Neural crest cell (in vitro differentiated cells): ENCODE results near the gene NADK. TPM values are rescaled to one million over a fixed set of nuclear protein-coding genes. Genes with fewer than 3 reads are reported as not detected.

ENCODE experiments used
- DNase-seq: peaks from one replicate; pipeline ENCODE4 v3.0.0; 2021; ENCODE audit warnings: low read depth, mixed read lengths, low spot score
- H3K27ac Mint-ChIP-seq: one replicate; pipeline ENCODE4 v1.8.0; 2021; ENCODE audit warnings: mild to moderate bottlenecking, mixed read lengths; ENCODE audit not compliant: unreplicated experiment
- H3K27me3 Mint-ChIP-seq: 2 replicates; pipeline ENCODE4 v1.8.0; 2021; ENCODE audit warnings: low read depth, mild to moderate bottlenecking, mixed read lengths
- H3K36me3 Mint-ChIP-seq: 2 replicates; pipeline ENCODE4 v1.8.0; 2021; ENCODE audit warnings: low read depth, mild to moderate bottlenecking, mixed read lengths
- H3K4me1 Mint-ChIP-seq: 2 replicates; pipeline ENCODE4 v1.8.0; 2021; ENCODE audit warnings: mixed read lengths
- H3K4me3 Mint-ChIP-seq: one replicate; pipeline ENCODE4 v1.8.0; 2021; ENCODE audit warnings: mild to moderate bottlenecking, mixed read lengths
- H3K9me3 Mint-ChIP-seq: 2 replicates; pipeline ENCODE4 v1.8.0; 2021; ENCODE audit warnings: mixed read lengths
- total RNA-seq: library from RNA; stranded (reverse); gene quantifications from 2 replicates; pipeline ENCODE4 v1.2.1, GENCODE V29; 2021
- TF ChIP-seq, protein P1 (sequence below): fragments of 200-600 bp; sonication (generic); conservative IDR thresholded peaks from 2 replicates; pipeline ENCODE4 v1.5.0; 2021; ENCODE audit warnings: antibody characterized with exemption, mild to moderate bottlenecking

The NADK gene
- total RNA-seq, 1 donor from 2014 or later = 88.4 TPM

DNA sequence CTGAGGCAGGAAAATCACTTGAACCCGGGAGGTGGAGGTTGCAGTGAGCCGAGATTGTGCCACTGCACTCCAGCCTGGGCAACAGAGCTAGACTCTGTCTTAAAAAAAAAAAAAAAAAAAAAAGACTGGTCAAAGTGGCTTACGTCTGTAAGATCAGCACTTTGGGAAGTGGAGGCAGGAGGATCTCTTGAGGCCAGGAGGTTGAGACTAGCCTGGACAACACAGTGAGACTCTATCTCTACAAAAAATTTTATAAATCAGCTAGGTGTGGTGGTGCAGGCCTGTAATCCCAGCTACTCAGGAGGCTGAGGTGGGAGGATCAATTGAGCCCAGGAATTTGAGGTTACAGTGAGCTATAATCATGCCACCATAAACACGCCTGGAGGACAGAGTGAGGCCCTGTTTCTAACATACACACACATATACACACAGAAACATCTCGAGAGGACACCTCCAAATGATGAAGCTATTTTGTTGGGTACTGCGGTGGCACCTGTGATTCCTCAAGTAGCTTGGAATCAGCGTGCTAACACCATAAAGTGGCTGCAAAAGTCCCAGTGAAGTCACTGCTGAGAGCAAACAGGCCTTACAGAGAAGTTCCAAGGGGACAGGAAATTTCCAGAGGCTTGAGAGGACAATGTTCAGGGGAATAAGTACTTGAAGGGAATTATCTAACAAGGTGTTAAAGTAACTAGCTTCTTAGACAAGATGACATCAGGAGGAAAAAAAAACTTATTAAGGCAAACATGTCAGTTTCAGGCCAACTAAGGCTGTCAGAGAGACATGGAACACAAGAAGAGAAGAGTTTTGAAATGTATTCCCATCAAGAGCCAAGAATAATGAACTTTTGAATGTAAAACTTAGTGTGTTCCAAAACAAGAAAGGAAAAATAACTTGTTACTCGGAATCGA lies 1.3 kb downstream of the NADK start:
- Mint-ChIP-seq H3K9me3 (no peaks in the 10 kb centered on the region), H3K4me1 (peaks cover 49% of the 10 kb centered on the region), H3K4me3 (peak overlapping the region; percentile 95), H3K27me3 (peaks cover 34% of the 10 kb centered on the region), H3K36me3 (peaks cover 16% of the 10 kb centered on the region), H3K27ac (peak overlapping the region; percentile 57)
- no peak for DNase-seq
- TF ChIP-seq, protein P1, sequence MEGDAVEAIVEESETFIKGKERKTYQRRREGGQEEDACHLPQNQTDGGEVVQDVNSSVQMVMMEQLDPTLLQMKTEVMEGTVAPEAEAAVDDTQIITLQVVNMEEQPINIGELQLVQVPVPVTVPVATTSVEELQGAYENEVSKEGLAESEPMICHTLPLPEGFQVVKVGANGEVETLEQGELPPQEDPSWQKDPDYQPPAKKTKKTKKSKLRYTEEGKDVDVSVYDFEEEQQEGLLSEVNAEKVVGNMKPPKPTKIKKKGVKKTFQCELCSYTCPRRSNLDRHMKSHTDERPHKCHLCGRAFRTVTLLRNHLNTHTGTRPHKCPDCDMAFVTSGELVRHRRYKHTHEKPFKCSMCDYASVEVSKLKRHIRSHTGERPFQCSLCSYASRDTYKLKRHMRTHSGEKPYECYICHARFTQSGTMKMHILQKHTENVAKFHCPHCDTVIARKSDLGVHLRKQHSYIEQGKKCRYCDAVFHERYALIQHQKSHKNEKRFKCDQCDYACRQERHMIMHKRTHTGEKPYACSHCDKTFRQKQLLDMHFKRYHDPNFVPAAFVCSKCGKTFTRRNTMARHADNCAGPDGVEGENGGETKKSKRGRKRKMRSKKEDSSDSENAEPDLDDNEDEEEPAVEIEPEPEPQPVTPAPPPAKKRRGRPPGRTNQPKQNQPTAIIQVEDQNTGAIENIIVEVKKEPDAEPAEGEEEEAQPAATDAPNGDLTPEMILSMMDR = no peak

- peaks cover 23% of the 10 kb centered on the region for H3K36me3 Mint-ChIP-seq
- H3K9me3 Mint-ChIP-seq = peaks cover 5% of the 10 kb centered on the region
- H3K27me3 Mint-ChIP-seq = peaks cover 26% of the 10 kb centered on the region
- peaks cover 39% of the 10 kb centered on the region for H3K4me1 Mint-ChIP-seq
- DNase-seq = no peak
- TF ChIP-seq, protein P1 = no peak
- peak overlapping the region; percentile 83 for H3K4me3 Mint-ChIP-seq
- H3K27ac Mint-ChIP-seq = peak overlapping the region; percentile 16
Measured at GRCh38 chr1:1775327-1776226, 2.7 kb downstream of the NADK start.

DNA sequence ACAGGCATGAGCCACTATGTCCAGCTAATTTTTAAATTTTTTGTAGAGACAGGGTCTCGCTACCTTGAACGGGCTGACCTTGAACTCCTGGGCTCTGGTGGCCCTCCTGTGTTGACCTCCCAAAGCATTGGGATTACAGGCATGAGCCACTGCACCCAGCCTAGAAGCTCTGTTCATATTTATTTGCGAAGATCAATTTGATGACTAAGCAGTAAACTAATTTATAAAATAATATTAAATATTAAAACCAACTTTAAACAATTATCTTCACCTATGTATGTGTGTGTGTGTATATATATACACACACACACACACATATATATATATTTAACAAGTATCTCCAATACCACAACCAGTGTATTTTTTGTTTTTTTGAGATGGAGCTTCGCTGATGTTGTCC lies 4.4 kb downstream of the NADK start:
- TF ChIP-seq, protein P1 = no peak
- Mint-ChIP-seq H3K4me1 (peaks cover 25% of the 10 kb centered on the region), H3K27ac (no peak overlapping the region), H3K9me3 (peaks cover 5% of the 10 kb centered on the region), H3K4me3 (no peak overlapping the region), H3K27me3 (peaks cover 11% of the 10 kb centered on the region), H3K36me3 (peaks cover 23% of the 10 kb centered on the region)
- DNase-seq = no peak

GRCh38 chr1:1771096-1771495 lies 7.2 kb downstream of the NADK start:
- Mint-ChIP-seq H3K36me3 (peaks cover 30% of the 10 kb centered on the region), H3K4me1 (peaks cover 12% of the 10 kb centered on the region), H3K27me3 (peaks cover 3% of the 10 kb centered on the region), H3K4me3 (peak overlapping the region; percentile 16), H3K9me3 (peaks cover 5% of the 10 kb centered on the region), H3K27ac (no peak overlapping the region)
- TF ChIP-seq, protein P1 = no peak
- no peak for DNase-seq

DNA sequence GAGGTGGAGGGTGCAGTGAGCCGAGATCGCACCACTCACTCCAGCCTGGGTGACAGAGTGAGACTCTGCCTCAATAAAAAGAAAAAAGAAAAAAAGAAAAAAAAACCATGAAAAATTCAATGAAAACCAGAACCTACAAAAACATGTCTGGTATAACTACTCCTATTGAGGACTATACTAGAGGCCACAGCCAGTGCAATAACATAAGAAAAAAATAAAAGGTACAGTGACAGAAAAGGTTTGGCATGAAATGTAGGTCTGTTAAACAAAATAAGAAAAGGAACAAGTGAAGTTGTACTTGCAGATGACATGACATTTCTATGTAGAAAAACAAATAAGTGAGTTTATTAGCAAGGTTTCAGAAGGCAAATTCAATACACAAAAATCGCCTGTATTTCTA lies 8.2 kb downstream of the NADK start:
- H3K4me3 Mint-ChIP-seq = peak overlapping the region; percentile 66
- no peaks in the 10 kb centered on the region for H3K27me3 Mint-ChIP-seq
- peaks cover 2% of the 10 kb centered on the region for H3K4me1 Mint-ChIP-seq
- H3K36me3 Mint-ChIP-seq = peaks cover 28% of the 10 kb centered on the region
- no peak for DNase-seq
- peaks cover 5% of the 10 kb centered on the region for H3K9me3 Mint-ChIP-seq
- TF ChIP-seq, protein P1 = no peak
- no peak overlapping the region for H3K27ac Mint-ChIP-seq
